ENCODE measurements around the gene OR2J2. TPM values are rescaled to one million over a fixed set of nuclear protein-coding genes. Genes with fewer than 3 reads are reported as not detected.

OR2J2 gene
- total RNA-seq, 1 experiment from 2014 or later: not detected

Other genes starting within 250 kb of the OR2J2 start
- 70.5 and 81.1 TPM in 2 replicates for gene TRIM27, start 246.9 kb upstream of the OR2J2 start, total RNA-seq (2021)
- gene ZNF311, start 165.6 kb upstream of the OR2J2 start, total RNA-seq (2021): 0.84 and 0.92 TPM in 2 replicates
- gene OR2W1, start 125.7 kb upstream of the OR2J2 start, total RNA-seq (2021): not detected in 2 replicates
- not detected in 2 replicates for gene OR2B3, start 83.6 kb upstream of the OR2J2 start, total RNA-seq (2021)
- not detected in 2 replicates for gene OR2J1, start 71.4 kb upstream of the OR2J2 start, total RNA-seq (2021)
- gene OR2J3, start 62.8 kb upstream of the OR2J2 start, total RNA-seq (2021): not detected in 2 replicates
- gene OR14J1, start 130.8 kb downstream of the OR2J2 start, total RNA-seq (2021): not detected in 2 replicates
- not detected in 2 replicates for gene OR5V1, start 198.0 kb downstream of the OR2J2 start, total RNA-seq (2021)
- not detected in 2 replicates for gene OR12D3, start 204.4 kb downstream of the OR2J2 start, total RNA-seq (2021)
- not detected in 2 replicates for gene OR12D2, start 224.7 kb downstream of the OR2J2 start, total RNA-seq (2021)
- gene OR12D1, start 244.0 kb downstream of the OR2J2 start, total RNA-seq (2021): not detected in 2 replicates

Data from A673 (cell line).